Measurements from ENCODE around the gene CLEC4D. TPM values are rescaled to one million over a fixed set of nuclear protein-coding genes. Genes with fewer than 3 reads are reported as not detected.

CLEC4D gene
- total and polyA plus RNA-seq, 2 of the 8 experiments (the other 6 are each of a cell fraction or from before 2014, with no cell fraction given) = 0.14 TPM; not detected in 1

- Histone ChIP-seq H2BK20ac (ENCODE audit: low read length) (peak overlapping the region; percentile 27; the same call in 1 of the 2 replicates), H2BK15ac (ENCODE audit: low read length) (no peak overlapping the region), H2AFZ (ENCODE audit: low read length) (no peak overlapping the region), H3K27ac (ENCODE audit: low read depth, low read length) (no peak overlapping the region), H3K4me1 (replicated peaks in 1 of 4; ENCODE audit: control insufficient read depth in 3 of 4, insufficient read depth in 4 of 4, low read length in 3 of 4) (no peaks in the 10 kb centered on the region), H3K79me1 (ENCODE audit: low read depth, low read length) (no peaks in the 10 kb centered on the region), H4K8ac (ENCODE audit: extremely low read depth, insufficient read depth, low read length) (no peak overlapping the region), H4K20me1 (replicated peaks in 1 of 2; ENCODE audit: control insufficient read depth in 1 of 2, insufficient read depth in 2 of 2, low read length in 2 of 2) (no peaks in the 10 kb centered on the region), H3K4ac (replicated peaks; ENCODE audit: insufficient read length, low read depth, low read length) (no peak overlapping the region), H2BK120ac (replicated peaks; ENCODE audit: low read depth, low read length) (no peak overlapping the region), H2BK12ac (ENCODE audit: low read depth, low read length) (no peak overlapping the region), H3K27me3 (replicated peaks in 1 of 4; ENCODE audit: control insufficient read depth in 3 of 4, extremely low read depth in 1 of 4, insufficient read depth in 3 of 4, low read length in 3 of 4) (no peaks in the 10 kb centered on the region), H3K14ac (ENCODE audit: insufficient read length) (no peak overlapping the region), H3K56ac (replicated peaks; ENCODE audit: insufficient read length, low read depth, low read length) (no peak overlapping the region), H2BK5ac (ENCODE audit: low read depth, low read length) (no peak overlapping the region; the same call in 1 of the 2 replicates), H3K23me2 (ENCODE audit: low read depth, low read length) (no peaks in the 10 kb centered on the region), H3K4me2 (ENCODE audit: insufficient read depth in 1 of 2, low read depth in 2 of 2, low read length in 2 of 2) (no peak overlapping the region), H3K18ac (ENCODE audit: extremely low read depth, low read length) (no peak overlapping the region), H3K79me2 (ENCODE audit: control insufficient read depth in 1 of 2, insufficient read depth in 2 of 2, low read length in 2 of 2) (no peaks in the 10 kb centered on the region), H3K36me3 (ENCODE audit: control insufficient read depth in 2 of 4, insufficient read depth in 4 of 4, low read length in 3 of 4) (no peaks in the 10 kb centered on the region), H4K5ac (ENCODE audit: insufficient read length, low read depth, low read length) (no peak overlapping the region), H3K23ac (ENCODE audit: insufficient read length) (no peak overlapping the region), H3K9ac (replicated peaks in 1 of 4; ENCODE audit: extremely low read depth in 1 of 4, low read depth in 3 of 4, low read length in 3 of 4) (no peak overlapping the region), H3K4me3 (ENCODE audit: extremely low read depth in 1 of 4, insufficient read depth in 2 of 4, low read depth in 3 of 4, low read length in 4 of 4) (no peak overlapping the region), H4K91ac (replicated peaks; ENCODE audit: insufficient read length, low read length) (no peak overlapping the region), H3K9me3 (ENCODE audit: insufficient read depth in 2 of 2, low read depth in 1 of 2, low read length in 1 of 2) (no peaks in the 10 kb centered on the region), H2AK5ac (ENCODE audit: low read depth, low read length) (no peak overlapping the region; the same call in 1 of the 2 replicates)
- FAIRE-seq = no peak
- ChIA-PET POLR2A (ENCODE audit: partially characterized antibody) (interaction anchor here (0.6 kb wide), 1 partner anchor 58 kb away, joined by 3 read pairs; the partner anchor contains the start of gene AICDA), CTCF (ENCODE audit: partially characterized antibody) (interaction anchor here (0.8 to 1.5 kb wide), 6 partner anchors 9 to 495 kb away, joined by 3 to 16 read pairs (median 3); no protein-coding TSS in a partner anchor)
- DNase-seq (ENCODE audit: low read depth in 1 of 2, low spot score in 2 of 2) = no peak
- WGBS, 2 experiments (ENCODE audit: extremely low coverage in 1 of 2, insufficient coverage in 1 of 2, insufficient read length in 1 of 2, insufficient replicate concordance in 2 of 2, low coverage in 1 of 2, low lambda C conversion rate in 2 of 2, missing lambda C conversion rate in 1 of 2) = 94% methylated on average over 5 of the region's 5 CpGs; no CpG with 5 or more reads in 1 of the 2 experiments
- TF ChIP-seq MAFK (IDR thresholded peaks at IDR 0.05; ENCODE audit: low read depth, low read length) (peak; percentile 90), RBBP5 (IDR thresholded peaks at IDR 0.05; ENCODE audit: borderline replicate concordance, low read depth, low read length) (no peak), POLR2AphosphoS5 (IDR thresholded peaks at IDR 0.05; ENCODE audit: low read depth, low read length) (no peak), JUND (IDR thresholded peaks at IDR 0.05; ENCODE audit: low read length) (peak; percentile 87), HDAC2 (IDR thresholded peaks at IDR 0.05; ENCODE audit: borderline replicate concordance in 1 of 2, low read depth in 2 of 2, low read length in 2 of 2) (no peak)
These were observed 41.3 kb downstream of the CLEC4D start for GRCh38 chr12:8554451-8555195.

Data from H1 (cell line).